Natural killer cell treated with Interleukin-12 subunit alpha and Interleukin-12 subunit beta and Interleukin-15 and Interleukin-18, amount 100 ng/mL, for 72 hours (primary cell): ENCODE results near the gene SRD5A1. TPM values are rescaled to one million over a fixed set of nuclear protein-coding genes. Genes with fewer than 3 reads are reported as not detected.

Source experiments
- ATAC-seq, 2 donors: fragments of 150-1000 bp; cut with Tn5 transposase in 1 of 2; sonication (Bioruptor Pico), chemical (Tn5 transposase) in 1 of 2; 2 replicates each; pipeline ENCODE4 v1.10.0; 2021
- DNase-seq: peaks from one replicate; pipeline ENCODE4 v3.0.0; 2022; ENCODE audit warnings: low spot score
- H3K27ac Mint-ChIP-seq, 2 donors: 1 replicate in 1 of 2; 2 replicates in 1 of 2; pipeline ENCODE4 v1.8.0; 2022; ENCODE audit warnings: mixed read lengths in 2 of 2, mild to moderate bottlenecking in 1 of 2, moderate library complexity in 1 of 2
- H3K27me3 Mint-ChIP-seq, 2 donors: 1 replicate in 1 of 2; 2 replicates in 1 of 2; pipeline ENCODE4 v1.8.0; 2022; ENCODE audit warnings: mixed read lengths in 2 of 2
- H3K36me3 Mint-ChIP-seq: one replicate; pipeline ENCODE4 v1.8.0; 2022; ENCODE audit warnings: mixed read lengths
- H3K4me1 Mint-ChIP-seq, 2 donors: 1 replicate in 1 of 2; 2 replicates in 1 of 2; pipeline ENCODE4 v1.8.0; 2022; ENCODE audit warnings: low read depth in 2 of 2, mixed read lengths in 2 of 2, mild to moderate bottlenecking in 1 of 2
- H3K4me3 Mint-ChIP-seq: one replicate; pipeline ENCODE4 v1.8.0; 2022; ENCODE audit warnings: mixed read lengths
- H3K9me3 Mint-ChIP-seq: 2 replicates; pipeline ENCODE4 v1.8.0; 2022; ENCODE audit warnings: mixed read lengths
- total RNA-seq, 2 donors: library from RNA; stranded (reverse); gene quantifications; one replicate each; pipeline ENCODE4 v1.2.3, GENCODE V29; 2022

The SRD5A1 gene
- total RNA-seq, 2 donors from 2014 or later, result 7.2 to 14.6 TPM

DNA sequence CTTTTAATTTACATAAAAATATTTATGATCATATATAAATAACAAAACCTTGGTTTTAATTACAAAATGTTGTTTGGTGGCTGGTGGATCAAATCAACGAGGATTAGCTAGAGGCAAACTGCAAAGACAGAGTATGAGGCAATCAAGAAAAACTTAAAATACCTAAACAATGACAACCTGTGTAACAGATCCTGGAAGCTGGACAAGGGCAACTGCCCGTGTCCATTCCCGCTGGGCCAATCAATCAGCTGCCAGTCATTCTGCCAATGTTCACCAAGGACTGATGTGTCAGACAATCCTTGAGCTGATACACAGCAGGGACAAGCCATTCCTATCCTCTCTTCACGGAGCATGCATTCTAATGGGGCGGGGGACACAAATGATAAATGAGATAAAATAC, 76.8 kb downstream of the SRD5A1 start:
- peak overlapping the region in 1 of 2 donors; percentile 89 for H3K27ac Mint-ChIP-seq
- H3K36me3 Mint-ChIP-seq, result no peaks in the 10 kb centered on the region
- peaks cover 19 to 22% of the 10 kb centered on the region in 2 donors for H3K4me1 Mint-ChIP-seq
- DNase-seq, result no peak
- H3K4me3 Mint-ChIP-seq, result no peak overlapping the region
- no peak for ATAC-seq
- H3K9me3 Mint-ChIP-seq, result no peaks in the 10 kb centered on the region
- H3K27me3 Mint-ChIP-seq, result peaks cover 0 to 10% of the 10 kb centered on the region in 2 donors

- no peak for DNase-seq
- Mint-ChIP-seq H3K4me3 (peak overlapping the region; percentile 10), H3K36me3 (no peaks in the 10 kb centered on the region), H3K9me3 (no peaks in the 10 kb centered on the region), H3K4me1 (peaks cover 19% of the 10 kb centered on the region in 2 donors), H3K27ac (peak overlapping the region; percentile 87 to 89), H3K27me3 (peaks cover 0 to 8% of the 10 kb centered on the region in 2 donors)
- no peak for ATAC-seq
Observed at GRCh38 chr5:6710551-6711318, 77.5 kb downstream of the SRD5A1 start.

- Mint-ChIP-seq H3K4me3 (peak overlapping the region; percentile 82), H3K27me3 (peaks cover 0 to 8% of the 10 kb centered on the region in 2 donors), H3K36me3 (no peaks in the 10 kb centered on the region), H3K4me1 (peaks cover 27 to 28% of the 10 kb centered on the region in 2 donors), H3K27ac (peak overlapping the region; percentile 87 to 89), H3K9me3 (no peaks in the 10 kb centered on the region)
- no peak for DNase-seq
- ATAC-seq, result no peak
Observed at GRCh38 chr5:6711409-6712141, 78.3 kb downstream of the SRD5A1 start.

DNA sequence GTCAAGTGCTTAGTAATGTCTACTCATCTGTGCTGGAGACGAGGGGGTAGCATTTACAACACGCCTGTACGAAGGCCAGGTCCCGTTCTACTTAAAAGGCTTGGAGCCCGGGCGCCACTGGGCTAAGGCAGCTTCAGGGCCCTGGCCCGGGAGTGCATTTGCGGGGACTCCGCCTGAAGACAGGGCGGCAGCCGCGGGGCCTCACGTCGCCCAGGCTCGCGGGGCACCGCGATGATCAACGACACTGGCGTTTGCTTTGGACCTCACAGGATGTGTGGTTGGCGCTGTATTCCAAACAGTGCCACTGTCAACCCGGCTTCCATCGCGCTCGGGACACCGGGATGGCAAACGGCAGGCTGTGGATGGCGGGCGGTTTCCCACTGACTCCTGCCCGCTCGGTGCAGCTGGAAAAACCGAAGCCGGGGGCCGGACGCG, 78.9 kb downstream of the SRD5A1 start:
- Mint-ChIP-seq H3K27me3 (peaks cover 0 to 8% of the 10 kb centered on the region in 2 donors), H3K4me3 (peak overlapping the region; percentile 82), H3K36me3 (no peaks in the 10 kb centered on the region), H3K4me1 (peaks cover 32 to 33% of the 10 kb centered on the region in 2 donors), H3K27ac (peak overlapping the region; percentile 87 to 89), H3K9me3 (no peaks in the 10 kb centered on the region)
- DNase-seq (peak; percentile 71), ATAC-seq (peak; percentile 1 to 26)

- peak overlapping the region; percentile 82 for H3K4me3 Mint-ChIP-seq
- peak; percentile 86 to 89 for ATAC-seq
- DNase-seq, result peak; percentile 98
- peaks cover 0 to 8% of the 10 kb centered on the region in 2 donors for H3K27me3 Mint-ChIP-seq
- no peaks in the 10 kb centered on the region for H3K36me3 Mint-ChIP-seq
- peaks cover 37 to 39% of the 10 kb centered on the region in 2 donors for H3K4me1 Mint-ChIP-seq
- peak overlapping the region; percentile 87 to 89 for H3K27ac Mint-ChIP-seq
- no peaks in the 10 kb centered on the region for H3K9me3 Mint-ChIP-seq
Observed at GRCh38 chr5:6712577-6713273, 79.5 kb downstream of the SRD5A1 start.

DNA sequence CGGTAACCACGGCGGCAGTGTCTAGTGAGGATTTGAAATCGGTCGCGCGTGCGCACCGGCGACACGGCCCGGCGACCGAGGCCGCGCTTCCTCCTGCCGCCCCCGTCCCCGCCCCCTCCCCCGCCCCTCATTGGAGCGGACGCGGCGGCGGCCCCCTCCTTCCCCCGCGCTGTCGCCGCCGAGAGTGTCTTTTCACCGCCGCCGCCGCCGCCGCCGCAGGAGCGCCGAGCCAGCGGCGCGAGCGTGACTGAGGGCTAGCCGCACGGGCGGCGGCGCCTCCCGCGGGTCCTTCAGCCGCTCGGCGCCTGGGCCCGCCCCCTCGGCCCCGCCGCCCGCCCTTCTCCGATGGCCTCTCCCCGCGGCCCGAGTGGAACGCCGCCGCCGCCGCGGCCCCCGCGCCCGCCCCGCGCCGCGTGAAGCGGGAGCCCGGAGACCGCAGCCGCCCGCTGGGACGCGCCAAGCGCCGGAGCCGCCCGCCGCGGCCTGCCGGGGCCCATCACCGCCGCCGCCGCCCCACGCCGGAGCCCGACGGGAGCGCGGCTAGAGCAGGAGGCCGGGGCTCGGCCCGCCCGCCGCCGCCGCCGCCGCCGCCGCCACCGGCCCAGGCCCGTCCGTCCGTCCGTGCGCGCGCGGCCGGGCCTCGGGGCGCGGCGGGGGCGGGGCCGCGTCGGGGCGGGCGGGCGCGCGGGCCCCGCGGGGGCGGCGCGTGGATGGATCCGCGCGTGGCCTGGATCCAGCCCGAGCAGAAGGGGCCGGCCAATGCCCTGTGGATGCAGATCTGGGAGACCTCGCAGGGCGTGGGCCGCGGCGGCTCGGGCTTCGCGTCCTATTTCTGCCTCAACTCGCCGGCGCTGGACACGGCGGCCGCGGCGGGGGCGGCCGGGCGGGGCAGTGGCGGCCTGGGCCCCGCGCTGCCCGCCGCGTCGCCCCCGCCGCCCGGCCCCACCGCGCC, 80.3 kb downstream of the SRD5A1 start, which contains the start of gene TENT4A:
Gene TENT4A (plus strand): TSS at position 159 of the 952 bp plus-strand sequence. CDS start 552 bp downstream, at position 711.
- H3K27me3 Mint-ChIP-seq, result peaks cover 0 to 8% of the 10 kb centered on the region in 2 donors
- ATAC-seq (peak; percentile 52 to 70), DNase-seq (no peak)
- H3K36me3 Mint-ChIP-seq, result no peaks in the 10 kb centered on the region
- H3K4me1 Mint-ChIP-seq, result peaks cover 46 to 47% of the 10 kb centered on the region in 2 donors
- peak within 1 kb of the TSS; percentile 82 for H3K4me3 Mint-ChIP-seq
- peak within 1 kb of the TSS; percentile 87 to 89 for H3K27ac Mint-ChIP-seq
- no peaks in the 10 kb centered on the region for H3K9me3 Mint-ChIP-seq

DNA sequence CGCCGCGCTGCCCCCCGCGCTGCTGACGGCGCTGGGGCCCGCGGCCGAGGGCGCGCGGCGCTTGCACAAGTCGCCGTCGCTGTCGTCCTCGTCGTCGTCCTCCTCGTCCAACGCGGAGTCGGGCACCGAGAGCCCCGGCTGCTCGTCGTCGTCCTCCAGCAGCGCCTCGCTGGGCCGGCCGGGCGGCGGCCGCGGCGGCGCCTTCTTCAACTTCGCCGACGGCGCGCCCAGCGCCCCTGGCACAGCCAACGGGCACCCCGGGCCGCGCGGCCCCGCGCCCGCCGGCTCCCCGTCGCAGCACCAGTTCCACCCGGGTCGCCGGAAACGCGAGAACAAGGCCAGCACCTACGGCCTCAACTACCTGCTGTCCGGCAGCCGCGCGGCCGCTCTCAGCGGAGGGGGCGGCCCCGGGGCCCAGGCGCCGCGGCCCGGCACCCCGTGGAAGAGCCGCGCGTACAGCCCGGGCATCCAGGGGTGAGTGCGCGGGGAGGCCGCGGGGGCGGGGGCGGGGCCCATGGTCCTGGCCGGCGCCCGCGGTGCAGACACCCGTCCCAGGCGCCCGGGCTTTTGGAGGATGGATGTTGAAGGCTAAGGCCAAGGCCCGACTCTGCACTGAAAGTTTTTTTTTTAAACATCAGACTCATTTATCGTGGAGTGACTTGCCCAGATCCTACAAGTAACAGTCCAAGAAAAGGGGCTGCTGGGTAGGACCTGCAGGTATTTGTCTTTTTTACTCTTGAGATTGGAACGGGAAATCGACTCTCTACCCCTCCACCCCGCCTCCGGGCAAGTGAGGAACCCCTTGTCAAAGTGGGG, 81.2 kb downstream of the SRD5A1 start:
- Mint-ChIP-seq H3K9me3 (no peaks in the 10 kb centered on the region), H3K36me3 (no peaks in the 10 kb centered on the region), H3K27me3 (peaks cover 0 to 8% of the 10 kb centered on the region in 2 donors), H3K4me1 (peaks cover 53 to 56% of the 10 kb centered on the region in 2 donors), H3K27ac (peak overlapping the region in 1 of 2 donors; percentile 61), H3K4me3 (peak overlapping the region; percentile 93)
- ATAC-seq, result peak in 1 of 2 donors; percentile 2
- no peak for DNase-seq

GRCh38 chr5:6715271-6715670, 82.0 kb downstream of the SRD5A1 start:
- ATAC-seq (no peak), DNase-seq (no peak)
- peak overlapping the region in 1 of 2 donors; percentile 61 for H3K27ac Mint-ChIP-seq
- H3K4me1 Mint-ChIP-seq, result peaks cover 61 to 64% of the 10 kb centered on the region in 2 donors
- peaks cover 0 to 6% of the 10 kb centered on the region in 2 donors for H3K27me3 Mint-ChIP-seq
- peak overlapping the region; percentile 93 for H3K4me3 Mint-ChIP-seq
- H3K36me3 Mint-ChIP-seq, result no peaks in the 10 kb centered on the region
- H3K9me3 Mint-ChIP-seq, result no peaks in the 10 kb centered on the region

DNA sequence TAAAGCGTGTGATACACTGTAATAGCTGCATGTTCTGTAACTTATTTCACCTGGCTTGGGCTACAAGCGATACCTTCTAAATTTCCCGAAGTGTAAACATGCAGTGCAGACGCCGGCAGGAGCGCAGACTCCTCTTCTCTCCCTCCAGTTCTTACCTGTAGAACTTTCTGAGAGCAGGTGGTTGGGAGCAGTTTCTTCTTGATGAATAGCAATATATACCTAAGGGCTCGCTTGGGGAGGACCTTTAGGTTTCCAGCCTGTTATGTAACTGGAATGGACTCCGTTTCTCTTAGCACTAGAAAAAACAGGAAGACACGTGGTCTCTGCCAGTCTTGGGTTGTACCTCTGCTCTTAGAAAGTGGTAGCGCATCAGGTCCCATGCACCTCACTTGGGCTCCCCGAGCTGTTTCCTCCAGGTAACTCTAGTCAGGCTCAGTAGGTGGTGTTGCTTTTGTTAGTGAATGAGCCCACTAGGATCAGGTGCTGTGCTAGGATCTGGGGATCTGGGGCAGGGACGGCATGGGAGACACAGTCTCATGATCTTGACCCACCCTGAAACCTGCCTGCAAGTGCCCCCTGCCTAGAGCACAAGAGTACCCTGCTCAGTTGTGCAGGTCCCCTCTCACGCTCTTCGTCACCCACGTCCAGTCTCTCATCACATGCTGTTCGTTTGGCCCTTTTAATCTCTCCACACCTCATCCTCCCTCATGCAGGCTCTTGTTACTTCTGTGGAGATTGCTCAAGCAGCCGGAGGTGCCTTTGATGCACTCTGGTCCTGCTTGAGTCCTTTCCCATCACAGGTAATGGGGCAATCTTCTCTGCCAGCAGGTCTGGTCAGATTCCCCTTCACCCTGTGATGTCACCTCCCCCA, 82.8 kb downstream of the SRD5A1 start:
- H3K4me3 Mint-ChIP-seq, result peak overlapping the region; percentile 93
- H3K27ac Mint-ChIP-seq, result peak overlapping the region; percentile 61
- H3K36me3 Mint-ChIP-seq, result no peaks in the 10 kb centered on the region
- ATAC-seq (no peak), DNase-seq (no peak)
- no peaks in the 10 kb centered on the region for H3K27me3 Mint-ChIP-seq
- no peaks in the 10 kb centered on the region for H3K9me3 Mint-ChIP-seq
- peaks cover 57 to 63% of the 10 kb centered on the region in 2 donors for H3K4me1 Mint-ChIP-seq

DNA sequence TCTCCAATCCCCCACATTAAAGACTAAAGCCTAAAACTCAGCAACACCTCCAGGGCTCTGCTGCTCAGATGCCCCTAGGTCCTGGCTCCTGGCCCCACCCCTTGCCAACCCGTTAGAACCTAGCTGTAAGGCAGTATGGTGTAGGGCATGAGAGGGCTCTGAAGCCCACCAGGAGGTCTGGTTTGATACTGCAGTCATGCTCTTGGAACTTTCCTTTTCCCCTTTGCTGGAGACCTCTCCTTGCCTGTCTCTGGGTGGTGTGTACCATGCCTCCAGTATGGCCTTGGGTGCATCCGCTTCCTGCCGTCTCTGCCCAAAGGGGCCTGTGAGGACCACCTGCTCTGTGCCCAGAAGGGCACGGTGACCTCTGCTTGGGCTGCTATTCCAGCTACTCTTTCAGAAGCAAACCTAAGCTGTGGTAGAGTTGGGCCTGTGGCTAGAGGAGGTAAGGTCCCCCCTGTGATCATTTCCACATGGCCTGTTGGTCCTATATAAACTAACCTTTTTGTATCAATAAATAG, 83.4 kb downstream of the SRD5A1 start:
- H3K9me3 Mint-ChIP-seq, result no peaks in the 10 kb centered on the region
- ATAC-seq, result no peak
- no peaks in the 10 kb centered on the region for H3K27me3 Mint-ChIP-seq
- peak overlapping the region; percentile 93 for H3K4me3 Mint-ChIP-seq
- peak overlapping the region; percentile 61 for H3K27ac Mint-ChIP-seq
- DNase-seq, result no peak
- H3K36me3 Mint-ChIP-seq, result no peaks in the 10 kb centered on the region
- H3K4me1 Mint-ChIP-seq, result peaks cover 57 to 63% of the 10 kb centered on the region in 2 donors

DNA sequence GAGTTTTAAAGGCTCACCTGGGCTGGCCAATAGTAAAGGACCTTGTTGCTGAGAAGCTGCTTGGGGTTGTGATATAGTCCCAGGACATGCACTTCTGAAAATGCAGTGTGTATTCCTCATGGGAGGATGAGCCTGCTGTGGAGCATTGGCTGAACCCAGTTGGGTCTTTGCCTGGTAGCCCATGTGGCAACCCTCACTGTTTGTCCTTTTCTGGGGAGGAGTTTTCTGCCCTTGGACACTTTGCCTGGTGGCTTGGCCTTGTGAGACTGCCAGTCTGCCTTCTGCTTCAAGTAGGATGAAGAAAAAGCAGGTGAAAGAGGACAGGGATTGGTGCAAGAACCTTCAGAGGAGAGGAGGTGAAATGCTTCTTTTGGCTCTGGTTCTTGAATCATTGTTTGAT, 84.0 kb downstream of the SRD5A1 start:
- ATAC-seq, result no peak
- Mint-ChIP-seq H3K27me3 (no peaks in the 10 kb centered on the region), H3K27ac (peak overlapping the region in 1 of 2 donors; percentile 61), H3K36me3 (no peaks in the 10 kb centered on the region), H3K9me3 (no peaks in the 10 kb centered on the region), H3K4me3 (peak overlapping the region; percentile 93), H3K4me1 (peaks cover 56 to 65% of the 10 kb centered on the region in 2 donors)
- DNase-seq, result no peak
